ENCODE data around the gene DUSP2.

The DUSP2 gene

GRCh38 chr2:96169868-96170507 lies 24.7 kb upstream of the DUSP2 start:
- Histone ChIP-seq H2BK120ac (ENCODE audit: low read depth, low read length) (no peak overlapping the region), H3K79me1 (replicated peaks; ENCODE audit: low read length, poor library complexity, severe bottlenecking) (no peaks in the 10 kb centered on the region), H2BK12ac (ENCODE audit: low read length in 2 of 2) (no peak overlapping the region), H3K9me3 (ENCODE audit: control insufficient read depth, low read length) (peaks cover 4% of the 10 kb centered on the region), H3K4me2 (ENCODE audit: low read length, poor library complexity, severe bottlenecking) (no peak overlapping the region), H2BK15ac (ENCODE audit: low read depth, poor library complexity, severe bottlenecking) (no peak overlapping the region), H3K4me1 (ENCODE audit: control insufficient read depth, insufficient read depth, low read depth, low read length) (no peaks in the 10 kb centered on the region), H3K9ac (ENCODE audit: low read length) (no peak overlapping the region), H2BK5ac (ENCODE audit: low read depth, low read length, poor library complexity, severe bottlenecking) (no peak overlapping the region), H3K18ac (ENCODE audit: low read depth in 1 of 2, low read length in 2 of 2) (no peak overlapping the region), H4K8ac (ENCODE audit: low read length) (no peak overlapping the region), H3K23ac (ENCODE audit: low read length in 2 of 2) (no peak overlapping the region), H3K14ac (ENCODE audit: low read length in 2 of 2) (no peak overlapping the region), H3K36me3 (ENCODE audit: control insufficient read depth in 1 of 2, insufficient read depth in 2 of 2, low read depth in 1 of 2, low read length in 2 of 2) (no peaks in the 10 kb centered on the region), H3K4me3 (ENCODE audit: insufficient read depth in 1 of 2, low read depth in 1 of 2, low read length in 2 of 2) (no peak overlapping the region), H2AK5ac (ENCODE audit: low read length, severe bottlenecking) (no peak overlapping the region), H4K91ac (ENCODE audit: low read length) (no peak overlapping the region), H3K4ac (ENCODE audit: low read depth in 1 of 2, low read length in 2 of 2) (no peak overlapping the region), H3K27ac (ENCODE audit: low read length, poor library complexity, severe bottlenecking) (no peak overlapping the region), H3K27me3 (ENCODE audit: control insufficient read depth in 1 of 2, insufficient read depth in 1 of 2, low read length in 2 of 2) (peaks cover 0 to 3% of the 10 kb centered on the region in 2 experiments), H2AFZ (ENCODE audit: low read depth, low read length) (no peak overlapping the region)
- no peak for DNase-seq
- WGBS, result 90% methylated on average over 2 of the region's 2 CpGs

- H3K4me2 ChIP-seq (ENCODE audit: low read length, poor library complexity, severe bottlenecking), result no peak overlapping the region
- H4K91ac ChIP-seq (ENCODE audit: low read length), result no peak overlapping the region
- 83% methylated on average over 4 of the region's 6 CpGs for WGBS
- H3K79me1 ChIP-seq (replicated peaks; ENCODE audit: low read length, poor library complexity, severe bottlenecking), result no peaks in the 10 kb centered on the region
- no peak overlapping the region for H2AFZ ChIP-seq (ENCODE audit: low read depth, low read length)
- H2BK120ac ChIP-seq (ENCODE audit: low read depth, low read length), result no peak overlapping the region
- H2BK5ac ChIP-seq (ENCODE audit: low read depth, low read length, poor library complexity, severe bottlenecking), result no peak overlapping the region
- no peak overlapping the region for H3K4ac ChIP-seq (ENCODE audit: low read depth in 1 of 2, low read length in 2 of 2)
- H3K9me3 ChIP-seq (ENCODE audit: control insufficient read depth, low read length), result peaks cover 4% of the 10 kb centered on the region
- no peak overlapping the region for H3K23ac ChIP-seq (ENCODE audit: low read length in 2 of 2)
- peaks cover 0 to 3% of the 10 kb centered on the region in 2 experiments for H3K27me3 ChIP-seq (ENCODE audit: control insufficient read depth in 1 of 2, insufficient read depth in 1 of 2, low read length in 2 of 2)
- H2AK5ac ChIP-seq (ENCODE audit: low read length, severe bottlenecking), result no peak overlapping the region
- no peak for DNase-seq
- no peak overlapping the region for H3K4me3 ChIP-seq (ENCODE audit: insufficient read depth in 1 of 2, low read depth in 1 of 2, low read length in 2 of 2)
- peaks cover 2% of the 10 kb centered on the region for H3K4me1 ChIP-seq (ENCODE audit: control insufficient read depth, insufficient read depth, low read depth, low read length)
- no peak overlapping the region for H3K18ac ChIP-seq (ENCODE audit: low read depth in 1 of 2, low read length in 2 of 2)
- H3K36me3 ChIP-seq (ENCODE audit: control insufficient read depth in 1 of 2, insufficient read depth in 2 of 2, low read depth in 1 of 2, low read length in 2 of 2), result no peaks in the 10 kb centered on the region
- no peak overlapping the region for H2BK12ac ChIP-seq (ENCODE audit: low read length in 2 of 2)
- H3K14ac ChIP-seq (ENCODE audit: low read length in 2 of 2), result no peak overlapping the region
- H2BK15ac ChIP-seq (ENCODE audit: low read depth, poor library complexity, severe bottlenecking), result no peak overlapping the region
- no peak overlapping the region for H3K9ac ChIP-seq (ENCODE audit: low read length)
- no peak overlapping the region for H4K8ac ChIP-seq (ENCODE audit: low read length)
- H3K27ac ChIP-seq (ENCODE audit: low read length, poor library complexity, severe bottlenecking), result no peak overlapping the region
Observed at GRCh38 chr2:96167407-96168013, 22.3 kb upstream of the DUSP2 start.

GRCh38 chr2:96164459-96165184 lies 19.4 kb upstream of the DUSP2 start:
- Histone ChIP-seq H3K27me3 (ENCODE audit: control insufficient read depth in 1 of 2, insufficient read depth in 1 of 2, low read length in 2 of 2) (peaks cover 0 to 4% of the 10 kb centered on the region in 2 experiments), H3K36me3 (ENCODE audit: control insufficient read depth in 1 of 2, insufficient read depth in 2 of 2, low read depth in 1 of 2, low read length in 2 of 2) (no peaks in the 10 kb centered on the region), H3K14ac (ENCODE audit: low read length in 2 of 2) (no peak overlapping the region), H2BK120ac (ENCODE audit: low read depth, low read length) (no peak overlapping the region), H4K91ac (ENCODE audit: low read length) (no peak overlapping the region), H3K27ac (ENCODE audit: low read length, poor library complexity, severe bottlenecking) (no peak overlapping the region), H2BK5ac (ENCODE audit: low read depth, low read length, poor library complexity, severe bottlenecking) (no peak overlapping the region), H2BK15ac (ENCODE audit: low read depth, poor library complexity, severe bottlenecking) (no peak overlapping the region), H2AFZ (ENCODE audit: low read depth, low read length) (no peak overlapping the region), H4K8ac (ENCODE audit: low read length) (no peak overlapping the region), H3K9ac (ENCODE audit: low read length) (no peak overlapping the region), H2BK12ac (ENCODE audit: low read length in 2 of 2) (no peak overlapping the region), H3K23ac (ENCODE audit: low read length in 2 of 2) (no peak overlapping the region), H3K4me3 (ENCODE audit: insufficient read depth in 1 of 2, low read depth in 1 of 2, low read length in 2 of 2) (no peak overlapping the region), H2AK5ac (ENCODE audit: low read length, severe bottlenecking) (no peak overlapping the region), H3K4ac (ENCODE audit: low read depth in 1 of 2, low read length in 2 of 2) (no peak overlapping the region), H3K79me1 (replicated peaks; ENCODE audit: low read length, poor library complexity, severe bottlenecking) (no peaks in the 10 kb centered on the region), H3K18ac (ENCODE audit: low read depth in 1 of 2, low read length in 2 of 2) (no peak overlapping the region), H3K9me3 (ENCODE audit: control insufficient read depth, low read length) (peaks cover 6% of the 10 kb centered on the region), H3K4me1 (ENCODE audit: control insufficient read depth, insufficient read depth, low read depth, low read length) (peaks cover 2% of the 10 kb centered on the region), H3K4me2 (ENCODE audit: low read length, poor library complexity, severe bottlenecking) (no peak overlapping the region)
- no peak for DNase-seq
- WGBS, result 72% methylated on average over 18 of the region's 18 CpGs

GRCh38 chr2:96163768-96164429 lies 18.7 kb upstream of the DUSP2 start:
- Histone ChIP-seq H2BK12ac (ENCODE audit: low read length in 2 of 2) (no peak overlapping the region), H3K27me3 (ENCODE audit: control insufficient read depth in 1 of 2, insufficient read depth in 1 of 2, low read length in 2 of 2) (peaks cover 0 to 11% of the 10 kb centered on the region in 2 experiments), H2AFZ (ENCODE audit: low read depth, low read length) (no peak overlapping the region), H4K8ac (ENCODE audit: low read length) (no peak overlapping the region), H2BK15ac (ENCODE audit: low read depth, poor library complexity, severe bottlenecking) (no peak overlapping the region), H3K36me3 (ENCODE audit: control insufficient read depth in 1 of 2, insufficient read depth in 2 of 2, low read depth in 1 of 2, low read length in 2 of 2) (no peaks in the 10 kb centered on the region), H2BK5ac (ENCODE audit: low read depth, low read length, poor library complexity, severe bottlenecking) (no peak overlapping the region), H3K18ac (ENCODE audit: low read depth in 1 of 2, low read length in 2 of 2) (no peak overlapping the region), H3K79me1 (replicated peaks; ENCODE audit: low read length, poor library complexity, severe bottlenecking) (no peaks in the 10 kb centered on the region), H4K91ac (ENCODE audit: low read length) (no peak overlapping the region), H3K23ac (ENCODE audit: low read length in 2 of 2) (no peak overlapping the region), H2AK5ac (ENCODE audit: low read length, severe bottlenecking) (no peak overlapping the region), H3K9me3 (ENCODE audit: control insufficient read depth, low read length) (peaks cover 6% of the 10 kb centered on the region), H3K4me1 (ENCODE audit: control insufficient read depth, insufficient read depth, low read depth, low read length) (peaks cover 2% of the 10 kb centered on the region), H3K14ac (ENCODE audit: low read length in 2 of 2) (no peak overlapping the region), H3K4me2 (ENCODE audit: low read length, poor library complexity, severe bottlenecking) (no peak overlapping the region), H2BK120ac (ENCODE audit: low read depth, low read length) (no peak overlapping the region), H3K9ac (ENCODE audit: low read length) (no peak overlapping the region), H3K27ac (ENCODE audit: low read length, poor library complexity, severe bottlenecking) (no peak overlapping the region), H3K4me3 (ENCODE audit: insufficient read depth in 1 of 2, low read depth in 1 of 2, low read length in 2 of 2) (no peak overlapping the region), H3K4ac (ENCODE audit: low read depth in 1 of 2, low read length in 2 of 2) (no peak overlapping the region)
- WGBS, result 78% methylated on average over 13 of the region's 13 CpGs
- no peak for DNase-seq

Data from mesenchymal stem cell (in vitro differentiated cells and primary cell).